Karpas-422 (cell line): ENCODE data around the gene DNAJC5. TPM values are rescaled to one million over a fixed set of nuclear protein-coding genes. Genes with fewer than 3 reads are reported as not detected.
A peak's percentile ranks its signal among the peaks of the same experiment; 100 is the strongest.
"Not testable (repeated sequence)": the region's sequence is repeated elsewhere in the genome, so short reads cannot be mapped to it uniquely, and the experiment has no call there.

Experiments used
- DNase-seq: peaks from one replicate; pipeline ENCODE4 v3.0.0-alpha.2; 2015
- H2AFZ ChIP-seq: fragments of 200-600 bp; sonication (generic); 2 replicates; pipeline ENCODE4 v1.6.1; 2014; ENCODE audit warnings: antibody characterized with exemption, low read length, mixed read lengths
- H3K27ac ChIP-seq: fragments of 200-600 bp; sonication (generic); 2 replicates; pipeline ENCODE4 v1.5.1; 2014; ENCODE audit warnings: mild to moderate bottlenecking, low read length, moderate library complexity
- H3K27me3 ChIP-seq: fragments of 200-600 bp; sonication (generic); 2 replicates; pipeline ENCODE4 v1.6.1; 2014; ENCODE audit warnings: low read length, mixed read lengths
- H3K36me3 ChIP-seq: fragments of 200-600 bp; sonication (generic); 2 replicates; pipeline ENCODE4 v1.6.1; 2014; ENCODE audit warnings: low read length, mixed read lengths; ENCODE audit not compliant: insufficient read depth
- H3K4me1 ChIP-seq: fragments of 200-600 bp; sonication (generic); 2 replicates; pipeline ENCODE4 v1.6.1; 2014; ENCODE audit warnings: mild to moderate bottlenecking, low read length, mixed read lengths
- H3K4me2 ChIP-seq: fragments of 200-600 bp; sonication (generic); 2 replicates; pipeline ENCODE4 v1.6.1; 2014; ENCODE audit warnings: low read length, low read depth, mild to moderate bottlenecking; ENCODE audit not compliant: poor library complexity, severe bottlenecking
- H3K4me3 ChIP-seq: fragments of 200-600 bp; sonication (generic); 2 replicates; pipeline ENCODE4 v1.5.1; 2014; ENCODE audit warnings: mild to moderate bottlenecking, antibody characterized with exemption, low read length, mixed read lengths
- H3K79me2 ChIP-seq: fragments of 200-600 bp; sonication (generic); 2 replicates; pipeline ENCODE4 v1.6.1; 2014; ENCODE audit warnings: mild to moderate bottlenecking, low read length, mixed read lengths
- H3K9ac ChIP-seq: fragments of 200-600 bp; sonication (generic); 2 replicates; pipeline ENCODE4 v1.6.0; 2014; ENCODE audit warnings: low read length
- H3K9me2 ChIP-seq: fragments of 200-600 bp; sonication (generic), shearing (Covaris generic); replicated peaks from 2 replicates; pipeline ENCODE4 v1.6.0; 2014; ENCODE audit warnings: mild to moderate bottlenecking, low read length, moderate library complexity; ENCODE audit not compliant: insufficient read depth
- H3K9me3 ChIP-seq: fragments of 300-700, 200-600 bp; sonication (generic); 2 replicates; pipeline ENCODE4 v1.6.1; 2014; ENCODE audit warnings: low read length, mixed read lengths
- H4K20me1 ChIP-seq: fragments of 200-600 bp; sonication (generic); 2 replicates; pipeline ENCODE4 v1.6.1; 2014; ENCODE audit warnings: mild to moderate bottlenecking, antibody characterized with exemption, low read length, low read depth; ENCODE audit not compliant: insufficient read depth
- total RNA-seq: library from RNA; depleted of rRNA; stranded (reverse); fragments of >200 nt; shearing (Covaris generic); gene quantifications from 2 replicates; pipeline ENCODE4 v1.2.3, GENCODE V29; 2014; ENCODE audit warnings: low replicate concordance; rRNA removed

Gene DNAJC5
- total RNA-seq = 22.9 and 28.5 TPM in 2 replicates

GRCh38 chr20:63894358-63895201, at the start of gene DNAJC5:
Gene DNAJC5 (plus strand): TSS chr20:63895126. CDS start chr20:63928346, 33,220 bp downstream.
- peak within 1 kb of the TSS; percentile 73 for H3K9ac ChIP-seq
- peak within 1 kb of the TSS; percentile 71 for H3K27ac ChIP-seq
- H3K36me3 ChIP-seq = peaks cover 1% of the 10 kb centered on the region
- no peaks in the 10 kb centered on the region for H3K27me3 ChIP-seq
- DNase-seq = peak; percentile 98
- H3K9me3 ChIP-seq = no peaks in the 10 kb centered on the region
- peak within 1 kb of the TSS; percentile 69 for H3K4me3 ChIP-seq
- H3K9me2 ChIP-seq = no peaks in the 10 kb centered on the region
- H3K4me1 ChIP-seq = peaks cover 31% of the 10 kb centered on the region
- H3K79me2 ChIP-seq = peaks cover 42% of the 10 kb centered on the region
- H2AFZ ChIP-seq = no peak within 1 kb of the TSS
- H3K4me2 ChIP-seq = peak within 1 kb of the TSS; percentile 86
- peaks cover 26% of the 10 kb centered on the region; the same call in 1 of the 2 replicates for H4K20me1 ChIP-seq

- Histone ChIP-seq H3K9ac (no peak overlapping the region), H3K36me3 (no peaks in the 10 kb centered on the region), H3K27me3 (no peaks in the 10 kb centered on the region), H3K4me1 (no peaks in the 10 kb centered on the region), H3K9me3 (no peaks in the 10 kb centered on the region), H3K4me2 (no peak overlapping the region), H3K9me2 (no peaks in the 10 kb centered on the region), H3K27ac (no peak overlapping the region), H2AFZ (no peak overlapping the region), H3K79me2 (no peaks in the 10 kb centered on the region), H4K20me1 (no peaks in the 10 kb centered on the region), H3K4me3 (no peak overlapping the region)
- DNase-seq = no peak
Observed at GRCh38 chr20:63846128-63846771, 48.7 kb upstream of the DNAJC5 start.

- Histone ChIP-seq H3K9me2 (no peaks in the 10 kb centered on the region), H3K36me3 (no peaks in the 10 kb centered on the region), H3K4me2 (no peak overlapping the region), H3K9me3 (no peaks in the 10 kb centered on the region), H3K4me1 (no peaks in the 10 kb centered on the region), H3K27me3 (no peaks in the 10 kb centered on the region), H3K4me3 (no peak overlapping the region), H3K27ac (no peak overlapping the region), H2AFZ (no peak overlapping the region), H3K79me2 (no peaks in the 10 kb centered on the region), H4K20me1 (no peaks in the 10 kb centered on the region), H3K9ac (no peak overlapping the region)
- DNase-seq = no peak
Observed at GRCh38 chr20:63846888-63847236, 48.1 kb upstream of the DNAJC5 start.

GRCh38 chr20:63847237-63848002, 47.5 kb upstream of the DNAJC5 start:
- Histone ChIP-seq H3K27ac (no peak overlapping the region), H3K27me3 (no peaks in the 10 kb centered on the region), H3K4me1 (no peaks in the 10 kb centered on the region), H3K9me3 (no peaks in the 10 kb centered on the region), H3K36me3 (no peaks in the 10 kb centered on the region), H4K20me1 (no peaks in the 10 kb centered on the region), H3K4me3 (no peak overlapping the region), H3K79me2 (no peaks in the 10 kb centered on the region), H3K4me2 (no peak overlapping the region), H2AFZ (no peak overlapping the region), H3K9me2 (no peaks in the 10 kb centered on the region), H3K9ac (no peak overlapping the region)
- DNase-seq = no peak

GRCh38 chr20:63848003-63848911, 46.7 kb upstream of the DNAJC5 start:
- H3K4me2 ChIP-seq = no peak overlapping the region
- H3K4me3 ChIP-seq = no peak overlapping the region
- H3K4me1 ChIP-seq = no peaks in the 10 kb centered on the region
- H3K9ac ChIP-seq = no peak overlapping the region
- no peak overlapping the region for H2AFZ ChIP-seq
- H3K79me2 ChIP-seq = no peaks in the 10 kb centered on the region
- no peaks in the 10 kb centered on the region for H3K9me3 ChIP-seq
- no peaks in the 10 kb centered on the region for H3K9me2 ChIP-seq
- H4K20me1 ChIP-seq = no peaks in the 10 kb centered on the region
- no peaks in the 10 kb centered on the region for H3K36me3 ChIP-seq
- no peak for DNase-seq
- H3K27ac ChIP-seq = no peak overlapping the region
- H3K27me3 ChIP-seq = no peaks in the 10 kb centered on the region

GRCh38 chr20:63850689-63851547, 44.0 kb upstream of the DNAJC5 start:
- Histone ChIP-seq H3K9me3 (no peaks in the 10 kb centered on the region), H3K27me3 (no peaks in the 10 kb centered on the region), H3K79me2 (no peaks in the 10 kb centered on the region), H2AFZ (no peak overlapping the region), H3K4me2 (no peak overlapping the region), H3K9me2 (no peaks in the 10 kb centered on the region), H3K4me1 (no peaks in the 10 kb centered on the region), H3K9ac (no peak overlapping the region), H3K27ac (no peak overlapping the region), H3K36me3 (no peaks in the 10 kb centered on the region), H3K4me3 (no peak overlapping the region), H4K20me1 (no peaks in the 10 kb centered on the region)
- no peak for DNase-seq

GRCh38 chr20:63851548-63851943, 43.4 kb upstream of the DNAJC5 start:
- DNase-seq, H3K27me3 ChIP-seq, H3K79me2 ChIP-seq, H3K9me3 ChIP-seq, H3K4me3 ChIP-seq, H3K4me1 ChIP-seq, H4K20me1 ChIP-seq, H3K9ac ChIP-seq, H3K4me2 ChIP-seq, H2AFZ ChIP-seq, H3K9me2 ChIP-seq, H3K27ac ChIP-seq, H3K36me3 ChIP-seq: not testable (repeated sequence)
